ENCODE data around the gene HACD3. TPM values are rescaled to one million over a fixed set of nuclear protein-coding genes. Genes with fewer than 3 reads are reported as not detected.

HACD3 gene
- polyA plus RNA-seq, 1 donor: 91.3 TPM

GRCh38 chr15:65561934-65562333 is 31.7 kb downstream of the HACD3 start:
- DNase-seq: no peak
- no peaks in the 10 kb centered on the region for H3K27me3 ChIP-seq (ENCODE audit: control insufficient read depth, insufficient read depth, low read length)
- H3K4me1 ChIP-seq (ENCODE audit: control insufficient read depth, insufficient read depth, low read length): no peaks in the 10 kb centered on the region
- peaks cover 70% of the 10 kb centered on the region for H3K36me3 ChIP-seq (ENCODE audit: control insufficient read depth, insufficient read depth, low read length)
- no peaks in the 10 kb centered on the region for H3K9me3 ChIP-seq (ENCODE audit: control insufficient read depth, low read depth, low read length)
- no peak overlapping the region for H3K27ac ChIP-seq (ENCODE audit: low read length)
- no CpG with 5 or more reads among the region's 6 CpGs for WGBS (ENCODE audit: insufficient coverage, low lambda C conversion rate)
- H3K4me3 ChIP-seq (ENCODE audit: low read length): no peak overlapping the region

GRCh38 chr15:65569728-65570127 is 39.5 kb downstream of the HACD3 start:
- WGBS (ENCODE audit: insufficient coverage, low lambda C conversion rate): 70% methylated on average over 2 of the region's 3 CpGs
- Histone ChIP-seq H3K36me3 (ENCODE audit: control insufficient read depth, insufficient read depth, low read length) (peaks cover 62% of the 10 kb centered on the region), H3K4me3 (ENCODE audit: low read length) (no peak overlapping the region), H3K4me1 (ENCODE audit: control insufficient read depth, insufficient read depth, low read length) (no peaks in the 10 kb centered on the region), H3K9me3 (ENCODE audit: control insufficient read depth, low read depth, low read length) (no peaks in the 10 kb centered on the region), H3K27ac (ENCODE audit: low read length) (no peak overlapping the region), H3K27me3 (ENCODE audit: control insufficient read depth, insufficient read depth, low read length) (no peaks in the 10 kb centered on the region)
- no peak for DNase-seq

GRCh38 chr15:65571971-65572370 is 41.7 kb downstream of the HACD3 start:
- Histone ChIP-seq H3K36me3 (ENCODE audit: control insufficient read depth, insufficient read depth, low read length) (peaks cover 52% of the 10 kb centered on the region), H3K4me1 (ENCODE audit: control insufficient read depth, insufficient read depth, low read length) (no peaks in the 10 kb centered on the region), H3K4me3 (ENCODE audit: low read length) (no peak overlapping the region), H3K9me3 (ENCODE audit: control insufficient read depth, low read depth, low read length) (no peaks in the 10 kb centered on the region), H3K27me3 (ENCODE audit: control insufficient read depth, insufficient read depth, low read length) (no peaks in the 10 kb centered on the region), H3K27ac (ENCODE audit: low read length) (no peak overlapping the region)
- DNase-seq: no peak
- WGBS (ENCODE audit: insufficient coverage, low lambda C conversion rate): 100% methylated on average over 2 of the region's 2 CpGs

- no peak overlapping the region for H3K4me3 ChIP-seq (ENCODE audit: low read length)
- peaks cover 61% of the 10 kb centered on the region for H3K36me3 ChIP-seq (ENCODE audit: control insufficient read depth, insufficient read depth, low read length)
- WGBS (ENCODE audit: insufficient coverage, low lambda C conversion rate): no CpG with 5 or more reads among the region's 1 CpG
- H3K27ac ChIP-seq (ENCODE audit: low read length): no peak overlapping the region
- H3K9me3 ChIP-seq (ENCODE audit: control insufficient read depth, low read depth, low read length): no peaks in the 10 kb centered on the region
- H3K4me1 ChIP-seq (ENCODE audit: control insufficient read depth, insufficient read depth, low read length): no peaks in the 10 kb centered on the region
- H3K27me3 ChIP-seq (ENCODE audit: control insufficient read depth, insufficient read depth, low read length): no peaks in the 10 kb centered on the region
- DNase-seq: no peak
Measured at GRCh38 chr15:65576664-65577063, 46.4 kb downstream of the HACD3 start.

- DNase-seq: no peak
- Histone ChIP-seq H3K4me3 (ENCODE audit: low read length) (no peak overlapping the region), H3K9me3 (ENCODE audit: control insufficient read depth, low read depth, low read length) (no peaks in the 10 kb centered on the region), H3K27me3 (ENCODE audit: control insufficient read depth, insufficient read depth, low read length) (no peaks in the 10 kb centered on the region), H3K27ac (ENCODE audit: low read length) (no peak overlapping the region), H3K4me1 (ENCODE audit: control insufficient read depth, insufficient read depth, low read length) (no peaks in the 10 kb centered on the region), H3K36me3 (ENCODE audit: control insufficient read depth, insufficient read depth, low read length) (peaks cover 61% of the 10 kb centered on the region)
- no CpG with 5 or more reads among the region's 6 CpGs for WGBS (ENCODE audit: insufficient coverage, low lambda C conversion rate)
Measured at GRCh38 chr15:65577129-65577996, 47.1 kb downstream of the HACD3 start.

GRCh38 chr15:65578904-65579728 is 48.9 kb downstream of the HACD3 start:
- Histone ChIP-seq H3K9me3 (ENCODE audit: control insufficient read depth, low read depth, low read length) (no peaks in the 10 kb centered on the region), H3K27me3 (ENCODE audit: control insufficient read depth, insufficient read depth, low read length) (no peaks in the 10 kb centered on the region), H3K4me1 (ENCODE audit: control insufficient read depth, insufficient read depth, low read length) (no peaks in the 10 kb centered on the region), H3K4me3 (ENCODE audit: low read length) (no peak overlapping the region), H3K36me3 (ENCODE audit: control insufficient read depth, insufficient read depth, low read length) (peaks cover 60% of the 10 kb centered on the region), H3K27ac (ENCODE audit: low read length) (no peak overlapping the region)
- WGBS (ENCODE audit: insufficient coverage, low lambda C conversion rate): no CpG with 5 or more reads among the region's 8 CpGs
- no peak for DNase-seq

DNA sequence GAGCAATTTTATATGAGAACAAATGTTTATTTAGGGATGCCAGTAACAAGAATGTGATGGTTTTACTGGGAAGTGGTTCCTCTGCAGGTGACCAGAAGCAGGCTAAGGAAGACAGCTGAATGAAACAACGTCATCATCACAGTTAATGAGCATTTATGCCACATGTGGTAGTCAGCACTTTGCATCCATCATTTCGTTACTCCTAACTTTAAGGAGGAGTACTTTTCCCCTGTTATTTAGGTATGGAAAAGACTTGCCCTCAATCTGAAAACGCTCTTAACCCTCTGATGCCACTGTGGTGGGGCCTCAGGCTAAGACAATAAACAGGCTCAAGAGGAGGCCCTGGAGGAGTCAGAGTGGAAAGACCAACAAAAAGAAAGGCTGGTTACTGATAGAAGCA is 49.5 kb downstream of the HACD3 start:
- Histone ChIP-seq H3K27me3 (ENCODE audit: control insufficient read depth, insufficient read depth, low read length) (no peaks in the 10 kb centered on the region), H3K9me3 (ENCODE audit: control insufficient read depth, low read depth, low read length) (no peaks in the 10 kb centered on the region), H3K36me3 (ENCODE audit: control insufficient read depth, insufficient read depth, low read length) (peaks cover 61% of the 10 kb centered on the region), H3K4me3 (ENCODE audit: low read length) (no peak overlapping the region), H3K27ac (ENCODE audit: low read length) (no peak overlapping the region), H3K4me1 (ENCODE audit: control insufficient read depth, insufficient read depth, low read length) (no peaks in the 10 kb centered on the region)
- DNase-seq: no peak
- WGBS (ENCODE audit: insufficient coverage, low lambda C conversion rate): 86% methylated on average over 2 of the region's 3 CpGs

DNA sequence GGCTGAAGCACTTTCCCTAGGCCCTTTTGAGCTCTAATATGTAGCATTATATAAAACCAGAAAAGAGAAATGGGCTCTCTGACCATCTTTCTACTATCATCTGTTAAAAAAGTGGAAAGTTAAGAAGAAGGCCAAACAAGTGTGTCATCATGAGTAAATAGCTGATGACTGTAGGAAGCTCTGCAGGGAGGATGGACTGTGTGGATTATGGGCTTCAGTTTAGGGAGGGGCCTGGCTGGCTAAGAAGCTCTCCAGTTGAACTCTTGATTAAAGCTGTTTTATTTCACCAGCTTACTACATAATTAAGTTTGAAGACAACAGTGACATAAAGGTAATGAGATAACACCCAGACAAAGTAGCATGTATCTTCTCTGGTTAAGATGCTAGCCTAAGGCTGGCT is 50.0 kb downstream of the HACD3 start:
- H3K9me3 ChIP-seq (ENCODE audit: control insufficient read depth, low read depth, low read length): no peaks in the 10 kb centered on the region
- DNase-seq: no peak
- H3K4me3 ChIP-seq (ENCODE audit: low read length): no peak overlapping the region
- H3K27ac ChIP-seq (ENCODE audit: low read length): no peak overlapping the region
- no peaks in the 10 kb centered on the region for H3K4me1 ChIP-seq (ENCODE audit: control insufficient read depth, insufficient read depth, low read length)
- H3K36me3 ChIP-seq (ENCODE audit: control insufficient read depth, insufficient read depth, low read length): peaks cover 58% of the 10 kb centered on the region
- no peaks in the 10 kb centered on the region for H3K27me3 ChIP-seq (ENCODE audit: control insufficient read depth, insufficient read depth, low read length)

DNA sequence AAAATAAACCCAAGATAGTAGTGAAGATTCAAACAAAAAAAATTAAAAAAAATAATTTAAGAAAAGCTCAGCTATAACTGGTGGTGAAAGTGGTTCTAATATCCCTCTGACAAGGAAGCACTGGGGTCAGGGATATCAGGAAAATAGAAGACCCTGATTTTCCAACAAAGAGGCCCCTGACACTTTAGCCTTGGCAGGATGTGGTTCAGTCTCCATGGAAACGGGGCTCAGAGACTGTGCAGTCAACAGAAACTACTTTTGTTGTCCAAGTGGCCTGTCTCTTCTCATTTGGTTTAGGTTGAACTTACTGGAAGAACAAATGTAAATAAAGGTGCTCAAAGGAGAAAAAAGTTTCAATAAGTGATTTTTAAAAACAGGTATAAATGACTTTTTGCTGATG is 53.4 kb downstream of the HACD3 start:
- WGBS (ENCODE audit: insufficient coverage, low lambda C conversion rate): no CpG with 5 or more reads among the region's 1 CpG
- peaks cover 62% of the 10 kb centered on the region for H3K36me3 ChIP-seq (ENCODE audit: control insufficient read depth, insufficient read depth, low read length)
- peak; percentile 14 to 25 for DNase-seq
- H3K9me3 ChIP-seq (ENCODE audit: control insufficient read depth, low read depth, low read length): no peaks in the 10 kb centered on the region
- no peak overlapping the region for H3K4me3 ChIP-seq (ENCODE audit: low read length)
- no peaks in the 10 kb centered on the region for H3K4me1 ChIP-seq (ENCODE audit: control insufficient read depth, insufficient read depth, low read length)
- H3K27me3 ChIP-seq (ENCODE audit: control insufficient read depth, insufficient read depth, low read length): no peaks in the 10 kb centered on the region
- no peak overlapping the region for H3K27ac ChIP-seq (ENCODE audit: low read length)

DNA sequence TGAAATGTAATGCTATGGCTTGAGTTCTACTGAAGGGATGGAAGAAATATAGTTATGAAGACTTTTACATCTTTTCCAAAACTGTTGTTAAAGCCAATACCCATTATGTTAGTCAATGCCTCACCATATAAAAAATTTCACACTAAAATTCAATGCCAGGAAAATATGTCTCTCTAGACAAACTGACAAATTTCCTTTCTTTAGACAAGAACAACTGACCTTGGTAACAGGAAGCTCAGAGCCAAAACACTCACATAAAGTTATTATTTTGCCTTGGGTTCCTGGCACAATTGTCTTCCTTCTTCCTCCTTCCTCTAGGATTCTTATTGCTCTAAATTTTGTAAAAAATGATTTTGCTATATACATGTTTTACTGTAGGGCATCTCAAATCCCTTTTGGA is 54.0 kb downstream of the HACD3 start:
- Histone ChIP-seq H3K27ac (ENCODE audit: low read length) (no peak overlapping the region), H3K27me3 (ENCODE audit: control insufficient read depth, insufficient read depth, low read length) (no peaks in the 10 kb centered on the region), H3K4me1 (ENCODE audit: control insufficient read depth, insufficient read depth, low read length) (no peaks in the 10 kb centered on the region), H3K36me3 (ENCODE audit: control insufficient read depth, insufficient read depth, low read length) (peaks cover 62% of the 10 kb centered on the region), H3K9me3 (ENCODE audit: control insufficient read depth, low read depth, low read length) (no peaks in the 10 kb centered on the region), H3K4me3 (ENCODE audit: low read length) (no peak overlapping the region)
- DNase-seq: no peak

Data from large intestine (tissue), 3 donors.